HEK293 (cell line): ENCODE data around the gene SERF2.

Experiments used
- CTCF ChIA-PET: fragments of 350-600 bp; formaldehyde crosslinking; extraction: SDS; loops from one replicate; lab custom pipeline; 2021; ENCODE audit warnings: antibody characterized with exemption; lab: Yijun Ruan, JAX
- POLR2A ChIA-PET: fragments of 300-600 bp; formaldehyde crosslinking; extraction: SDS; loops from one replicate; lab custom pipeline; 2020; ENCODE audit warnings: antibody characterized with exemption, inconsistent platforms; lab: Yijun Ruan, JAX
- H3K27ac ChIP-seq: fragments of 200-500 bp; sonication (Bioruptor generic); 2 replicates; pipeline ENCODE4 v1.5.1; 2014; ENCODE audit warnings: low read depth, low read length, control low read depth, inconsistent platforms; ENCODE audit errors: extremely low read depth
- H3K36me3 ChIP-seq, 2 experiments: fragments of 200-500 bp in 1 of 2; sonication (Bioruptor generic) in 1 of 2; 1 replicate in 1 of 2; 2 replicates in 1 of 2; pipeline ENCODE4 v1.5.1; 2014 to 2017; ENCODE audit warnings: inconsistent platforms in 2 of 2, low read length in 2 of 2; ENCODE audit not compliant: control insufficient read depth in 2 of 2, insufficient read depth in 1 of 2
- H3K4me1 ChIP-seq: fragments of 200-500 bp; sonication (Bioruptor generic); 2 replicates; pipeline ENCODE4 v1.5.1; 2014; ENCODE audit warnings: mild to moderate bottlenecking, low read length, inconsistent platforms; ENCODE audit not compliant: control insufficient read depth, insufficient read depth
- H3K4me3 ChIP-seq: 2 replicates; pipeline ENCODE4 v1.5.1; 2011; ENCODE audit warnings: low read depth, mild to moderate bottlenecking, control low read depth, low read length, moderate library complexity
- H3K9me3 ChIP-seq: fragments of 200-500 bp; sonication (Bioruptor generic); 2 replicates; pipeline ENCODE4 v1.5.1; 2014; ENCODE audit warnings: low read depth, low read length, inconsistent platforms; ENCODE audit not compliant: control insufficient read depth, insufficient read depth
- BCL11A ChIP-seq: fragments of 450-650 bp; formaldehyde crosslinking; IDR thresholded peaks from 2 replicates; pipeline ENCODE4 v1.5.1; 2016; ENCODE audit warnings: low read depth, missing biosample characterization, missing genetic modification characterization
- EGR2 ChIP-seq: fragments of 450-650 bp; formaldehyde crosslinking; IDR thresholded peaks from 2 replicates; pipeline ENCODE4 v1.5.1; 2016; ENCODE audit warnings: low read depth, missing biosample characterization, missing genetic modification characterization
- IKZF3 ChIP-seq: fragments of 450-650 bp; IDR thresholded peaks from 2 replicates; pipeline ENCODE4 v1.5.0; 2018; ENCODE audit warnings: missing biosample characterization, mild to moderate bottlenecking, missing genetic modification characterization, moderate library complexity
- INSM2 ChIP-seq: fragments of 450-650 bp; formaldehyde crosslinking; IDR thresholded peaks from 2 replicates; pipeline ENCODE4 v1.5.1; 2016; ENCODE audit warnings: missing biosample characterization, missing genetic modification characterization
- TCF7L2 ChIP-seq: IDR thresholded peaks from 2 replicates; pipeline ENCODE4 v1.6.1; 2011; ENCODE audit warnings: low read depth, mild to moderate bottlenecking, inconsistent platforms, low read length, moderate library complexity, borderline replicate concordance
- ZBTB1 ChIP-seq: fragments of 450-650 bp; formaldehyde crosslinking; IDR thresholded peaks from 2 replicates; pipeline ENCODE4 v1.5.1; 2016; ENCODE audit warnings: missing biosample characterization, missing genetic modification characterization
- ZBTB10 ChIP-seq: fragments of 450-650 bp; formaldehyde crosslinking; IDR thresholded peaks from 2 replicates; pipeline ENCODE4 v1.5.1; 2016; ENCODE audit warnings: missing biosample characterization, missing genetic modification characterization
- ZBTB7A ChIP-seq: fragments of 450-650 bp; formaldehyde crosslinking; IDR thresholded peaks from 2 replicates; pipeline ENCODE4 v1.5.1; 2016; ENCODE audit warnings: low read depth, missing biosample characterization, missing genetic modification characterization
- ZFHX2 ChIP-seq: fragments of 450-650 bp; formaldehyde crosslinking; conservative IDR thresholded peaks from 2 replicates; pipeline ENCODE4 v1.5.1; 2016; ENCODE audit warnings: missing biosample characterization, missing genetic modification characterization
- ZFP3 ChIP-seq: fragments of 450-650 bp; formaldehyde crosslinking; IDR thresholded peaks from 2 replicates; pipeline ENCODE4 v1.5.1; 2016; ENCODE audit warnings: low read depth, missing biosample characterization, missing genetic modification characterization
- ZNF280D ChIP-seq: fragments of 450-650 bp; formaldehyde crosslinking; IDR thresholded peaks from 2 replicates; pipeline ENCODE4 v1.5.1; 2016; ENCODE audit warnings: missing biosample characterization, missing genetic modification characterization
- ZNF350 ChIP-seq: fragments of 450-650 bp; formaldehyde crosslinking; IDR thresholded peaks from 2 replicates; pipeline ENCODE4 v1.5.0; 2017; ENCODE audit warnings: missing biosample characterization, mild to moderate bottlenecking, missing genetic modification characterization
- ZNF530 ChIP-seq: fragments of 450-650 bp; formaldehyde crosslinking; IDR thresholded peaks from 2 replicates; pipeline ENCODE4 v1.5.1; 2016; ENCODE audit warnings: low read depth, missing biosample characterization, missing genetic modification characterization
- ZNF555 ChIP-seq: fragments of 450-650 bp; formaldehyde crosslinking; conservative IDR thresholded peaks from 2 replicates; pipeline ENCODE4 v1.5.1; 2017; ENCODE audit warnings: missing biosample characterization, mild to moderate bottlenecking, missing genetic modification characterization, inconsistent platforms
- ZNF626 ChIP-seq: fragments of 450-650 bp; sonication (Bioruptor Pico); formaldehyde crosslinking; IDR thresholded peaks from 2 replicates; pipeline ENCODE4 v1.5.1; 2018; ENCODE audit warnings: missing biosample characterization, missing genetic modification characterization, inconsistent platforms
- ZNF777 ChIP-seq: fragments of 450-650 bp; formaldehyde crosslinking; IDR thresholded peaks from 2 replicates; pipeline ENCODE4 v1.5.1; 2017; ENCODE audit warnings: missing biosample characterization, missing genetic modification characterization, borderline replicate concordance
- ZNF791 ChIP-seq: fragments of 450-650 bp; formaldehyde crosslinking; IDR thresholded peaks from 2 replicates; pipeline ENCODE4 v1.5.1; 2016; ENCODE audit warnings: missing biosample characterization, missing genetic modification characterization

The SERF2 gene

GRCh38 chr15:43779016-43779415 lies 13.1 kb upstream of the SERF2 start:
- H3K36me3 ChIP-seq: peaks cover 0 to 6% of the 10 kb centered on the region in 2 experiments; a peak in 2 of 3 replicates

GRCh38 chr15:43789409-43789808 lies 2.7 kb upstream of the SERF2 start:
- ChIA-PET POLR2A (interaction anchor here (0.6 kb wide), 1 partner anchor 796 kb away, joined by 3 read pairs; no protein-coding TSS in a partner anchor), CTCF (interaction anchor here (1.0 kb wide), 1 partner anchor 12 kb away, joined by 7 read pairs; the partner anchor contains the start of gene ELL3)
- no peak for TF ChIP-seq ZBTB1 (tag by site-specific recombination)
- TF ChIP-seq ZNF777: no peak
- TF ChIP-seq TCF7L2: no peak
- no peak for TF ChIP-seq ZBTB10 (tag by site-specific recombination)
- TF ChIP-seq BCL11A (tag by site-specific recombination): no peak
- no peak for TF ChIP-seq ZFP3
- TF ChIP-seq ZNF791 (tag by site-specific recombination): no peak
- TF ChIP-seq ZNF280D (tag by site-specific recombination): no peak
- TF ChIP-seq ZNF530 (tag by site-specific recombination): no peak
- Histone ChIP-seq H3K27ac (no peak overlapping the region), H3K4me1 (no peaks in the 10 kb centered on the region), H3K9me3 (no peaks in the 10 kb centered on the region), H3K4me3 (no peak overlapping the region), H3K36me3 (peaks cover 0 to 18% of the 10 kb centered on the region in 2 experiments; a peak in 1 of 3 replicates)

More at GRCh38 chr15:43779016-43779415, 13.1 kb upstream of the SERF2 start:
- TF ChIP-seq IKZF3: no peak
- no peak for TF ChIP-seq ZNF555 (tag by site-specific recombination)
- no peak for TF ChIP-seq ZBTB7A (tag by site-specific recombination)
- TF ChIP-seq ZNF350: no peak
- TF ChIP-seq INSM2: no peak
- peak; percentile 87 for TF ChIP-seq EGR2
- TF ChIP-seq ZFHX2 (tag by site-specific recombination): peak; percentile 89
- TF ChIP-seq ZNF626 (tag by site-specific recombination): no peak
- Histone ChIP-seq H3K4me3 (no peak overlapping the region), H3K4me1 (peaks cover 5% of the 10 kb centered on the region; the same call in 1 of the 2 replicates), H3K9me3 (no peaks in the 10 kb centered on the region), H3K27ac (no peak overlapping the region)
- ChIA-PET CTCF (no interaction called here), POLR2A (no interaction called here)
